Left kidney (tissue), 2 donors: Measurements from ENCODE around the gene PSMD1. TPM values are rescaled to one million over a fixed set of nuclear protein-coding genes. Genes with fewer than 3 reads are reported as not detected.
"Not testable (repeated sequence)": the region's sequence is repeated elsewhere in the genome, so short reads cannot be mapped to it uniquely, and the experiment has no call there.

Experiments
- DNase-seq: peaks from one replicate; pipeline ENCODE4 v3.0.0-alpha.2; 2013
- polyA plus RNA-seq: library from polyadenylated mRNA; unstranded; fragments of 120-200 nt; gene quantifications from one replicate; pipeline ENCODE4 v1.2.1, GENCODE V29; 2013; ENCODE audit not compliant: insufficient read length

The PSMD1 gene
- polyA plus RNA-seq, 1 donor: 111 TPM

- DNase-seq: no peak
These were observed 55.3 kb downstream of the PSMD1 start for GRCh38 chr2:231111987-231112386.

GRCh38 chr2:231113489-231113888, 56.8 kb downstream of the PSMD1 start:
- no peak for DNase-seq

DNA sequence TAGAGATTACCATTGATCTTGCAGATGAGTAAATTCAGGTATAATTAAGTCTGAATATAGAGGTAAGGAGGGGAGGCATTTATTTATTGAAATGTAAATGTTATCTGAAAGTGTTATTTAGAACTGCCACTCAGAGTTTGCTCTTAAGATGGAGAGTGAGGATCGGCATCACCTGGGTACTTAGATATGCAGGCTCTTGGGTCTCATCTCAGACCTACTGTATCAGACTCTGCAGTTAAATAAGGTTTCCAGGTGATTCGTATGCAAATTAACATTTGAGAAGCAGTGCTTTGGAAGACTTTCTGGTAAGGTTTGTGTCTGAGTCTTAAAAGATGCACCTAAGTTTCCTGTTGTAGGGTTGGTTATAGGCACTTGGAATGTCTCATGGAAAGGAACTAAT, 59.0 kb downstream of the PSMD1 start:
- DNase-seq: no peak

GRCh38 chr2:231117148-231117547, 60.5 kb downstream of the PSMD1 start:
- no peak for DNase-seq

GRCh38 chr2:231117922-231118613, 61.4 kb downstream of the PSMD1 start:
- DNase-seq: no peak

GRCh38 chr2:231118614-231118942, 61.9 kb downstream of the PSMD1 start:
- no peak for DNase-seq

DNA sequence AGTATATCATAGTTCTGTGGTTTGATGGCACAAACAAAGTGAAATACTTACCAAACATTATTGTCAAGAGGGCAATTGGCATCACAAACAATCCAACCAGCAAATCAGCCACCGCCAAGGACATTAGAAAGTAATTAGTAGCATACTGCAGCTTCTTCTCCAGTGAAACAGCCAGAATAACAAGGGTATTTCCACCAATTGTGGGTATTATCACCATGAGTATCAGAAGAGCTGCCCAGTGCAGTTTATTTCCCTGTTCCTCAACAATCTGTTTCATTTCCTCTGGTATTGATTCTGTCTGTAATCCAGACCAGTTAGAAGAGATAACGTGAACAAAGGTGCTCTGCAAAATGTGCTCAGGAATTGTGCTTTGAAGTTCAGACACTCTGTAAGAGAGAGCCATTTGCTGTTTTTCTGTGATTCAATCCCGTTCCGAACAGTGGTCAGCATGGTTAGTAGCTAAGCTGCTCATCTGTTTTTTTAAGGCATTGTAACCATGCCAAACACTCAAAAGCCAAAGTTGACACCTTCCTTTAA, 66.8 kb downstream of the PSMD1 start:
- DNase-seq: no peak

DNA sequence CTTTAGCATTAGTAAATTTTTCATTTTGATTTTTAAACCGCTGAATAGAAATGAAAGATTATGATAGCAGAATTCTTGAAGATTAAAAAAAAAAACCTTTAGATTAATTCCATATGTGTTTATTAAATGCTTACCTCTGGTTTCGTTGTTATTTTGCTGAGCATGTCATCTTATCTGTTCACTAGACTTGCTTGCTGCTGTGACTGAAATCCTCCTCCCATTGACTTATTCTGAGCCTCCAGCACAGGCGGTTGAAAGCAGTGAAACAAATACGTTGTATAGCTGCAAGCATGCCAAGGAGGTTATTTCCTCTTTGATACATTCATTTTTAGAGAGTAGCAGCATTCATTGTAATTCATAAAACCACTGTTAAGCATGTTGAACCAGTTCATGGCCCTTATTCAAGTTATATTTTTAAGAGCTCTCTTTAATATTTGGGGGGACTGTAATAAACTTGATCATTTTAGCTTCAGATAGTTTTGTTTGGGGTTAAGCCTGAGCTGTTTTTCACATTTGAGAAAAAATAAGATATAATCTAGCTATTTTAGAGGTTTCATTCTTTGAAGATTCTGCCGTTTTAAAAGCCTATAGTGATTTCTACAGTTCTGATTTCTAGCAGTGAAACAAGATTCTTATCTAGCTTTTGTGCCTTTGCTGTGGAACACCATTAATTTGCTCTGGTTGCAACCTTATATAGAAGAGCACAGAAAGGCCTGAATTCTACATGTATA, 68.3 kb downstream of the PSMD1 start, which contains the start of gene HTR2B:
Gene HTR2B (minus strand): TSS at position 205 of the 731 bp plus-strand sequence. CDS start 1,278 bp downstream, outside the sequence.
- DNase-seq: no peak

GRCh38 chr2:231126123-231126522, 69.5 kb downstream of the PSMD1 start:
- DNase-seq: no peak

DNA sequence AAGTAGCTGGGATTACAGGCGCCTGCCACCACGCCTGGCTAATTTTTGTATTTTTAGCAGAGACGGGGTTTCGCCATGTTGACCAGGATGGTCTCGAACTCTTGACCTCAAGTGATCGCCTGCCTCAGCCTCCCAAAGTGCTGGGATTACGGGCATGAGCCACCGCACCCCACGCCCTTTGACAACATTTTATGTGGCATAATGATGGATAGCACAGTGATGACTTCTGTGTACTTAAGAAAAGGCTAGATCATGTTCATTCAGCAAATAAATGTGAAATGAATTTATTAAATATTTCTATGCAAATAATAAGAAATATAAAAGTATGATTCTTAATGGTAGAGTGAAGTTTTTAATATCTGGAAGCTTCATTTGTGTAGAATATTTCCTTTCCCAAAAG, 70.8 kb downstream of the PSMD1 start:
- no peak for DNase-seq

GRCh38 chr2:231127936-231128335, 71.3 kb downstream of the PSMD1 start:
- DNase-seq: no peak

DNA sequence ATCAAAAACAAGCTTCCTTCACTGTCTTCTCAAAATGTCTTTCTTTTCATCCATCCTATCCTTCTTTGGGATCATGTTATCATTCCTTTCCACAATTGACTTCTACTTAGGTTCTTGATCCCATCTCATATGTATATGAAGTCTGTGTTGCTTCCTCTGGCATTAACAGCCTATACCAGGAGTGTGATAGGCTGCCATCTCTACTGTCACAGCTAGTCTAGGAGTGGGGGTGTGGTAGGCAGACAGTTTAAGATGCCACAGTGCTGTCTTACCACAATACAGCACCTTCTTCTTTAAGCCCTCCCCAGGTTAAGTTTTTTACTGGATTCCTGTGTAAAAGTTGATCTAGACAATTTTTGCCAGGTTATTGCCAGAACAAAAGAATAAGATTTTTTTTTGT, 71.9 kb downstream of the PSMD1 start:
- no peak for DNase-seq

DNA sequence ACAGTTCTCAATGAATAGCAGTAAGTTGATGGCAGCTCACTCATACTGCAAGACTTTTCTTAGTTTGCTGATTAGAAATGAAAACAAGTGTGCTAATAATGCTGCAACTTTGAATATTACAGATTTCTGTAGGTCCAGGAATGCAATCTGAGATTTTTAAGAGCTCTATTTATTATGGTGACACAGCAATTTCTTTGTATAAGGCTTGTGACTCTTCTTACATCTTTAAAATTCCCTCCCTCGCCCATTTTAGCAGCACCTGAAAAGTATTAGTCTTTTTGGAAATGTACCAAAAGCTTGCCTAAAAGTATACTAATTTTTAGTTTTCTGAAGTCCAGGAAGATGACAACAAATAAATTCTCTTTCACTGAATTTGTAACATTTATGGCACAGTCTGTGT, 72.5 kb downstream of the PSMD1 start:
- DNase-seq: no peak

DNA sequence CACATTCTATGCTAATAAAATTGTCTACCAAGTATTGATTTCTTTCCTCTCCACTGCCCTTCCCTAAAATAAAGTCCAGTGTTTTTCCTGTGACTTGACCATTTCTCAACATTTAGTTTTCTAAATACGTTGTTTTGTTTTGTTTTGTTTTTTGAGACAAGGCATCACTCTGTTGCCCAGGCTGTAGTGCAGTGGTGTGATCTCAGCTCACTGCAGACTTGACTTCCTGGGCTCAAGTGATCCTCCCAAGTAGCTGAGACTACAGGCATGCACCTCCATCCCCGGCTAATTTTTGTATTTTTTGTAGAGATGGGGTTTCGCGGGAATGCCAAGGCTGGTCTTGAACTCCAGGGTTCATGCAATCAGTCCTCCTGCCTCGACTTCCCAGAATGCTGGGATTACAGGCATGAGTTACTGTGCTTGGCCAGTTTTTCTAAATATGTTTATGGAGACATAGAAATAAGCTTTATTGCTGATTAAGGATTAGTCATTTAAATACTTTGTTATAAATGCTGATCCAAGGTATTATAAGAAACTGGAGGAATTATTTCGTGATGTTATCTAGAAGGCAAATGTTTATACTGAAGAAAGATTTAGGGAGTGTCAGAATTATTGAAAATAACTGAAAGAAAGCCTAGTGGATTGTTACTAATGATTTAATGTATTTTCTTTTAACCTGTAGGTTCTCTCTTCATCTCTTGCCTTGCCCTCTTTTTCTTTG, 73.8 kb downstream of the PSMD1 start:
- DNase-seq: no peak

GRCh38 chr2:231132129-231132528, 75.5 kb downstream of the PSMD1 start:
- DNase-seq: no peak

GRCh38 chr2:231133365-231134099, 76.9 kb downstream of the PSMD1 start:
- no peak for DNase-seq

GRCh38 chr2:231134910-231135655, 78.4 kb downstream of the PSMD1 start:
- no peak for DNase-seq

GRCh38 chr2:231138699-231139098, 82.0 kb downstream of the PSMD1 start:
- DNase-seq: no peak

GRCh38 chr2:231139796-231140195, 83.1 kb downstream of the PSMD1 start:
- no peak for DNase-seq

- not testable (repeated sequence) for DNase-seq
These were observed 84.1 kb downstream of the PSMD1 start for GRCh38 chr2:231140808-231141207.

- no peak for DNase-seq
These were observed 88.2 kb downstream of the PSMD1 start for GRCh38 chr2:231144896-231145295.
